IPS-18c (cell line): ENCODE measurements around the gene AXIN2.
A peak's percentile ranks its signal among the peaks of the same experiment; 100 is the strongest.
"Not testable (repeated sequence)": the region's sequence is repeated elsewhere in the genome, so short reads cannot be mapped to it uniquely, and the experiment has no call there.

Experiments used
- H3K4me3 ChIP-seq: 2 replicates; pipeline ENCODE4 v1.7.0; 2013; ENCODE audit warnings: low read depth, mild to moderate bottlenecking, low read length, moderate library complexity; ENCODE audit not compliant: insufficient read depth
- H3K9me3 ChIP-seq: one replicate; pipeline ENCODE4 v1.6.1; 2013; ENCODE audit warnings: mild to moderate bottlenecking, low read length, moderate library complexity; ENCODE audit not compliant: control insufficient read depth, insufficient read depth

The AXIN2 gene

DNA sequence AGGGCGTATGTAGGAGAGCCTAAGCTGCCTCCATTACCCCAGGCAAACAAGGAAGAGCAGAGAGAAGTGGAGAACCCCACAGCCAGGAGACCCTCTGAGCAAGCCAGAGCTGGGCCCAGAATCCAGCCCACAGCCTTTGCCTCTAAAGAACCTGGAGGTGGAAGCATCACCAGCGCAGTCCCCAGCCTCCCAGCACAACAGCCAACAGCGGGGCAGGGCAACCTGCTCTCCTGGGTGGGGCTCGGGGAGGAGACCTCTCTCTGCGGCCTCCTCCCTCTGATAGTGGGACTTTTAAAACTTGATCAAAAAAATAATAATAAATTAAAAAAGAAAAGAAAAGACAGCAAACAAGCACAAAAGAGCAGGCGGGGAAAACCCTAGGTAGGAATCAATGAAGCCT is 45.9 kb downstream of the AXIN2 start:
- no peak overlapping the region for H3K4me3 ChIP-seq
- no peaks in the 10 kb centered on the region for H3K9me3 ChIP-seq

DNA sequence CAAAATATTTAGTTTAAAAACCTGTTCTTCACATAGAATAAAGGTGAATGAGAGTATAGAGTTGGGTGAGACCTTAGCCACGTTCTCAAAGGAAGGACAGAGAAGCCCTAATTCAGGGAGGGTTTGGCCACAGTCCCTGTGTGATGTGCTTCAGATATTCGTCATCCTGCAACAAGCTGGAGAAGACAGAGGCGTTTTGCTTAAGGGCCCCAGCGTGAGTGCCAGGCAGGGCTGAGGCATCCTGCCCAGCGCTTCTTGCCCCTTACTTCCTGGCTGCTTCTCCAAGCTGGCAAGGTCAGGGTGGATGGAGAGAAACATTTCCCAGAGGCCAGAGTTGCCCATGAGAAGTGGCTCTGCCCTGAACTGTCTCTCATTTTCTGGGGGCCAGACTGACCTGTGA is 46.9 kb downstream of the AXIN2 start:
- H3K4me3 ChIP-seq: no peak overlapping the region
- no peaks in the 10 kb centered on the region for H3K9me3 ChIP-seq

DNA sequence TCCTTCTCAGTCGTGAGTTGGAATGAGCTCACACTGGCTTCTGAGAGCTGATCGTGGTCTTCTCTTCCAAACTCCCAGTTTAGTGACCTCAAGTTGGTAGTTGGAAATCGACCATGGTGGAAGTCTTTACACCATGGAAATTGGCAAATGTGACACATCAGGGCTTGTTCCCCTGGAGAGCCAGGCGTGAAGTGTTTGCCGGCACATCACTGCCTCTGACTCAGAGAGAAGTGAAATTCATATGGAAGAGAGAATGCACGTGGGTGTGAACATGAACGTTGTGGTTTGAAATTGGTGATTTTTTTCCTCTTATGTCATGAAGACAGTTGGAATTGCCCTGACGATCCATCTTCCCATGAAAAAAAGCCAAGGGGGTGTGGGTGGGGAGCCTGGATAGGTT is 47.4 kb downstream of the AXIN2 start:
- Histone ChIP-seq H3K4me3 (no peak overlapping the region), H3K9me3 (no peaks in the 10 kb centered on the region)

DNA sequence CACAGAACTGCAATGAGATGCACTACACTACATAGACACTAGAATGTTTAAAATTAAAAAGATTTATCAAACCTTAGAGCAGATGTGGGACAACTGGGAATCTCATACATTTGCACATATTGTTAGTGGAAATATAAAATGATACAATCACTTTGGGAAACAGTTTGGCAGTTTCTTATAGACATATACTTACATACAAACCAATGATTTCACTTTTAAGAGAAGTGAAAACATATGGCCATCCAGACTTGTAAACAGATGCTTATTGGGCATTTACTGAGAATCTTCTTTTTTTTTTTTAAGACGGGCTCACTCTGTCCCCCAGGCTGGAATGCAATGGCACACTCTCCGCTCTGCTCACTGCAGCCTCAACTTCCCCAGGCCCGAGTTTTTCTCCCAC is 50.1 kb downstream of the AXIN2 start:
- Histone ChIP-seq H3K9me3 (no peaks in the 10 kb centered on the region), H3K4me3 (no peak overlapping the region)

DNA sequence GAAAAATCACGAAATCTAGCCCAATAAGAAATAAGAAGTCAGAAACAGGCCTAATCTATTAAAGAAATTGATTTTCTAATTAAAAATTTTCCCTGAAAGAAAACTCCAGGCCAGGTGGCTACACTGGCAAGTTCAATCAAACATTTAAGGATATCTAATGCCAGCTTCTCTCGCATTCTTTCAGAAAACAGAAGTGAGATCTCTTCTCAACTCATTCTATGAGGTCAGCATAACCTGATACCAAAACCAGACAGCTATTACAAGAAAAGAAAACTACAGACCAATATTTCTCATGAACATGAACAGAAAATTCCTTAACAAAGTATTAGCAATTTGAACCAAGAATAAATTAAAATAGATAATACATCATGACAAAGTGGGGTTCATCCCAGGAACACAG is 52.4 kb downstream of the AXIN2 start:
- H3K4me3 ChIP-seq: no peak overlapping the region
- H3K9me3 ChIP-seq: peaks cover 5% of the 10 kb centered on the region

DNA sequence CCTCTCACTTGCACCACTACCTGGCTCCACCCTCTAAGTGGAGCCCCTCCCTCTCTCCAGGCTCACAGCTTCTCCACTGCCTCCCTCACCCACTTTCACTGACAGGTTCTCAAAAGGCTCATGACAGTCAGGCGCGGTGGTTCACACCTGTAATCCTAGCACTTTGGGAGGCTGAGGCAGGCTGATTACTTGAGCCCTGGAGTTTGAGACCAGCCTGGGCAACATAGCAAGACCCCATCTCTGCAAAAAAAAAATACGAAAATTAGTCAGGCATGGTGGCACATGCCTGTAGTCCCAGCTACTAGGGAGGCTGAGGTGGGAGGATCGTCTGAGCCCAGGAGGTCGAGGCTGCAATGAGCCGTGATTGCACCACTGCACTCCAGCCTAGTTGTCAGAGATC is 56.8 kb downstream of the AXIN2 start:
- H3K9me3 ChIP-seq, H3K4me3 ChIP-seq: not testable (repeated sequence)

DNA sequence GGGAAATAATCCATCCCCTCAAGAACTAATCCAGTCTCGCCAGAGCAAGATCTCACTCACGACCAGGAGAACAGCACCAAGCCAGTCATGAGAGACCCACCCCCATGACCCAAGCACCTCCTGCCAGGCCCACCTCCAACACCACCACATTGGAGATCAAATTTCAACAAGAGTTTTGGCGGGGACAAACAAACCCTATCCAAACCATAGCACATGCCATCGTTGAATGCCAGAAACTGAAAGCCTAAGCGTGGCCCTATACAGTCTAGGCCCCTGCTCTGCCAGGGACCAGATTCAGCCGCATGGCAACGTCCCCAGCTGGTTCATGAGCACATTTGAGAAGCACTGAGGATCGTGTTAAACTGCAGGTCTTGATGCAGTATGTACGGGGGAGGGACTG is 57.3 kb downstream of the AXIN2 start:
- no peak overlapping the region for H3K4me3 ChIP-seq
- peaks cover 5% of the 10 kb centered on the region for H3K9me3 ChIP-seq

DNA sequence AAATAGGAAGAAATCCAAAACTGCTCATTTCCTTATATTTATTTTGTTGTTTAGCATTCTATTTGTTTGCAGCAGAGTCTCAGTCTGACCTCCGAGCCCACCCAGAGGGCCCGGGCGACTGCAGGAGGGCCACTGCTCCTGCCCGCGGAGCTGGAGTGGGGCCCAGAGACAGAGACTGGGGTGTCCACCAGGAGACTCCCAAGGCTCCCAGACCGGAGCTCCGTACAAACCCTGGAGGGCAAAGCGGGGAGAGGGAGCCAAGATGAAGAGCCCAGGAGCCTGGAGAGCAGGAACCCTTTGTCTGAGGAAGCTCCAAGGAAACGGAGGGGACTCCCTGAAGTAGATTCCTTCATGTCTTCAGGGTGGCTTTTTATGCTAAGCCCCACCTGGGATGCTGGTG is 57.9 kb downstream of the AXIN2 start:
- Histone ChIP-seq H3K9me3 (peaks cover 5% of the 10 kb centered on the region), H3K4me3 (no peak overlapping the region)

DNA sequence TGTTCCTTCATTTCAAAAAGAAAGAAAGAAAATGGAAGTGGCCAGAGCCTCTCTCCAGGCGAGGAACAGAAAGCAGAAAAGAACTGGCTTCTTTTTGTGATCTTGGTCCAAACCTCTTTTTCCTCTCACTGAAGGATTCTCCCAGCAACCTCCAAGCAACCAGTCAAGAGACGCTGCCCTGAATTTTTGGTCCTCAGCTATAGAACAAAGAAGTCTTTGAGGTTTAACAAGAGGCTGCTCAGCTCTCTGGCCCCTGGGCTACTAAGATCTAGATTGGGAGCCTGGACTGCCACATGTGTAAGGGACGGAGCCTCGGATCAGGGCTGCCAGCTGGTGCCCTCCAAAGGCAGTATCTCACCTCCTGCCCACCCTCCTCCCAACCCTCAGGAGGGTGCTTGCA is 62.6 kb downstream of the AXIN2 start:
- no peak overlapping the region for H3K4me3 ChIP-seq
- no peaks in the 10 kb centered on the region for H3K9me3 ChIP-seq

DNA sequence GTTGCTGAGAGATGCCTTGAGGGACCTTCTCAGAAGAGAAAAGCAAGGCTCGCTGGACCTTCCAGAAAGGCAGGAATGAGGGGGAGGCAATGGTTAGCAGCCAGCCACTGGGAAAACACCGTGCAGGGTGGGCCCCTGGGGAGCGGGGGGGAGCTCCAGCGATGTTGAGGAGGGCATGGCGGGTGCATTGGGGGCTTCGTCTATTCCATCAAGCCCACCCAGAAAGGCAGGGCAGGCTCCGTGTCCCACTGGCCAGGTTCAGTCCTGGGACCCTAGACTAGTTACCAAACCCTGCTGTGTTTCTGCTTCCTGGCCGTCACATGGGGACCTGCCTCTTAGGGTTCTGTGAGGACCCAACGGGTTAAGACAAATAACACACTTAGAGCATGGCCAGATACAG is 64.6 kb downstream of the AXIN2 start:
- no peak overlapping the region for H3K4me3 ChIP-seq
- H3K9me3 ChIP-seq: no peaks in the 10 kb centered on the region

DNA sequence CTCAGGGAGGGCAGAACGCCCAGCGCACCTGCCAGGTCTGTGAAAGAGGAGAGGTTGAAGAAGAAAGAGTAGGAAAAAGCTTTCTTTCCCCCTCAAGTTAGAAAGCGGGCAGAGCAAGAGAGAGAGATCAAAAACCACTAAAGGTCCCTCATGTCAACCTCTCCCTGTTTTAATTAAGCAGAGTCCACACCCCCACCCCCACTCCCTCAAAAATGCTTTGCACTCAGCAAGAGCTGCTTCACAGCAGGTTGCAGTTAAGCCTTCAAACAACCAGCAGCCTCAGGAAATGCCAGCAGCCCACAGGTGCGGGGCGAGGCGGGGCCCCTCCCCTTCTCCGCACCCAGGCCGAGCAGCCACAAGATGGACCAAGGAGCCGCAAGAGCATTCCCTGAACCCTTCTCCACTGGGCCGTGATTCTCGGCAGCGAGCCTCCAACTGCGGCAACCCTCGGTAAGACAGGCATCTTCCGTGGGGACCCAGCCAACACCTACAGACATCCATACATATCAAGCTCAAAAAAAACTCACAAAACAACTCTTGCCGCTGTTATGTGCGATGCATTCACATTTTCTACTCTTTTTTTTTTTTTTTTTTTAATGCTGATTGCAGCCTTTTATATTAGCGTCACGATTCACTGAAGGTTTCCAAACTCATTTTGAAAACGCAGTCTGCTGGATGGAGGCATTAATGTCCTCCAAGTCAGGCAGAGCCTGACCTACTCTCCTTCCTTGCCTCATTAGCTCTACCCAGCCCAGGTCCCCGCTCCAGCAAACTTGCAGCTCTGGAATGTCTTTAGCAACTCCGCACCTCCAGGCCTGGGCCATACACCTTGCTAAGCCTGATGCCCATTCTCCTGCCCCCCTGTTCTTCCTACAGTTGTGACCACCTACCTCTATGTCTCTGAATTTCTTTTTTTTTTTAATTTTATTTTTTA is 66.1 kb downstream of the AXIN2 start:
- Histone ChIP-seq H3K9me3 (no peaks in the 10 kb centered on the region), H3K4me3 (peak overlapping the region; percentile 4; the same call in 1 of the 2 replicates)

DNA sequence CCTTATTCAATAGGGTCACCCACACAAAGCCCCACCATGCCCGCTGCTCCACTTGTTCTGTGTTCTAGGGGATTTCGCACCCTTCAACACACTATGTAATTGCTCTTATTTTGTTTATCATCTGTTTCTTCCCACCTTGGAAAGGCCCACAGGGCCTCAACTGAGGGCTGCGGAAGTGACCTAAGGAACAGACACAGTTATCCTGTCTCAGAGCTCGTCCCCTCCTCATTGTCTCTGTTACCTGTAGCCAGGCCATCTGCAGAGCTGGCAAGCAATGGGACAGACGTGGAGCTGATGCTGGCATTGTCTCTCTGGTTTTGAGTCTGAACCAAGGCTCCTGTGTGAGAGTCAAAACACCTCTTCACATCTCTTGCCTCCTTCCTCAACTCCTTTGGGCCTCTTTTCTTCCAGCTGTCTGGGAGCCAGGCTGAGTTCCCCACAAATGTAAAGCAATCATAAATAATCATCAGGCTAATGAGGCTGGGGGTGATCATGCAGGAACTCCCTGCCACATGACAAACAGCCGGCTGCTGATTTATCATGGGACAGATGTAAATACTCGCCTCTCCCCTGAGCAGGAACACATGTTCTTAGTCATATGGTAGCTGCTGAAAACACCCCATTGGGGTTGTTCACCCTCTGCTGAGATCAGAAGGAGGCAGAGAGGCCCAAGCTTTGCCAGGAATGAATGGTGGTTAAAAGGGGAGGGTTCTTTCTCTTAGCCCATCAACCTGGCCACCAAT is 71.9 kb downstream of the AXIN2 start:
- peaks cover 2% of the 10 kb centered on the region for H3K9me3 ChIP-seq

DNA sequence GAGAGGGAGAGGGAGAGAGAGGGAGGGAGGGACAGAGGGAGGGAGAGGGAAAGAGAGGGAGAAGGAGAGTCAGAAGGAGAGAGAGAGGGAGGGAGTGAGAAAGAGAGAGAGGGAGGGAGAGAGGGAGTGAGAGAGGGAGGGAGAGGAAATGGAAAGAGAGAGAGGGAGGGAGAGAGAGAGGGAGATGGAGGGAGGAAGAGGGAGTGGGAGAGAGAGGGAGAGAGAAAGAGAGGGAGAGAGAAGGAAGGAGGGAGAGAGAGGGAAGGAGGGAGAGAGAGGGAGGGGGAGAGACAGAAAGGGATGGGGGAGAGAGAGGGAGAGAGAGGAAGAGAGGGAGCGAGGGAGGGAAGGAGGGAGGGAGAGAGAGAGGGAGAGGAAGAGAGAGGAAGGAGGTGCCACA is 72.8 kb downstream of the AXIN2 start:
- Histone ChIP-seq H3K9me3 (peaks cover 2% of the 10 kb centered on the region), H3K4me3 (no peak overlapping the region)

More for the DNA sequence above, 71.9 kb downstream of the AXIN2 start:
- no peak overlapping the region for H3K4me3 ChIP-seq

DNA sequence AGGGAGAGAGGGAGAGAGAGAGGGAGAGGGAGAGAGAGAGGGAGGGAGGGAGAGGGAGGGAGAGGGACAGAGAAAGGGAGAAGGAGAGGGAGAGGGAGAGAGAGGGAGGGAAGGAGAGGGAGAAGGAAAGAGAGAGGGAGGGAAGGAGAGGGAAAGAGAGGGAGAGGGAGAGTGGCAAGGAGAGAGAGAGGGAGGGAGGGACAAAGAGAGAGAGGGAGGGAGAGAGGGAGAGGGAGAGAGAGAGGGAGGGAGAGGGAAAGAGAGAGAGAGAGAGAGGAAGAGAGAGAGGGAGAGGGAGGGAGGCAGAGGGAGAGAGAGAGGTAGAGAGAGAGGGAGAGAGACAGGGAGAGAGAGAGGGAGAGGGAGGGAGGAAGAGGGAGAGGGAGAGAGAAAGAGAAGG is 73.5 kb downstream of the AXIN2 start:
- Histone ChIP-seq H3K4me3 (no peak overlapping the region), H3K9me3 (peaks cover 2% of the 10 kb centered on the region)

DNA sequence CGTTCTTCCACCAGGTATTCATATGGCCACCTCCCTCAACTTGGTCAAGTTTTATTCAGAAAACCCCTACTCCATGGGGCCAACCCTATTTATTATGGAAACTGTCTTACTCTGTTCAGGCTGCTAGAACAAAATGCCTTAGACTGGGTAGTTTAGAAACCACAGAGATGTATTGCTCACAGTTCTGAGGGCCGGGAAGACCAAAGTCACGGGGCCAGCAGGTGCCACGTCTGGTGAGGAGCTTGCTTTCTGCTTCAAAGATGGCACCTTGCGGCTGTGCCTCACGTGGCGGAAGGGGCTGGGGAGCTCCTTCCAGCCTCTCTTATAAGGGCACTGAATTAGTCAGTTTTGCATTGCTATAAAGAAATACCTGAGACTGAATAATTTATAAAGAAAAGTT is 74.3 kb downstream of the AXIN2 start:
- no peak overlapping the region for H3K4me3 ChIP-seq
- peaks cover 2% of the 10 kb centered on the region for H3K9me3 ChIP-seq

DNA sequence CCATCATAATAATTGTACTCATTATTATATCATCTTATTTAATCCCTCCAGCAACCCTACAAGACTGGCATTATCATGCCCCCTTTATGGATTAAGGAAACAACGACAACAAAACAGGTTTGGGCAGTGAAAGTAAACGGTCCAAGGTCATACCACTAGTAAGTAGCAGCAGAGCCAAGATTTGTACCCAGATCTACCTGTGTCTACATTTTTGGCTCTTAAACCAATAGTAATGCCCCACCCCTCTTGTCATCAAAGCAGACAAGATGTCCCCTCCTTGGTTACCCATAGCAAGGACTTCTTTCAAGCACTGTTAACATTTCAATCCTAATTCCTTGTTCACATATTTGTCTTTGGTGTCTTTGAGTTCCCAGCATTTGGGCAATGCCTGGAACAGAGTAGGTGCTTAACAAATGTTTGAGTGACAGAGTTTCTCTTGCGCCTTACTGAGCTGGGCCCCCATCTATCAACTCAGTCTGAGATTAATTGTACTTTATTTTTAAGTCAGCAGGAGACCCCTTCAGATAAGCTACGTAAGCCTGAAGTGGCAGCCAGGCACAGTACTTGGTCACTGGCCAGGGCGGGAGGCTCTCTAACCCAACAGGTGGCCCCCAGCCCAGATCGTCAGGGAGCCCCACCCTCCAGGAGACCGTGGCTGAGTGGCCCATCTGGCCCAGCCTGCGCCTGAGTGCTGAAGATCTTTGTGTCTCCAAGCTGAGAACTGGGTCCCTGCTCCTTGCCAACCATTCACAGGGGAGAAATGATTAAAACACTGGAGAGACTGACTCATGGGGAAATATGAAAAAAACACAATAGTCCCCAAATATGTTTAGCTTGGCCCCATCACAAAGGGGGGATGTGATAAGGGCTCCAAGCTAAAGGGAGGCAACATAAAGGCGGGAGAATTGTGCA is 75.8 kb downstream of the AXIN2 start:
- no peak overlapping the region for H3K4me3 ChIP-seq
- H3K9me3 ChIP-seq: peaks cover 2% of the 10 kb centered on the region

DNA sequence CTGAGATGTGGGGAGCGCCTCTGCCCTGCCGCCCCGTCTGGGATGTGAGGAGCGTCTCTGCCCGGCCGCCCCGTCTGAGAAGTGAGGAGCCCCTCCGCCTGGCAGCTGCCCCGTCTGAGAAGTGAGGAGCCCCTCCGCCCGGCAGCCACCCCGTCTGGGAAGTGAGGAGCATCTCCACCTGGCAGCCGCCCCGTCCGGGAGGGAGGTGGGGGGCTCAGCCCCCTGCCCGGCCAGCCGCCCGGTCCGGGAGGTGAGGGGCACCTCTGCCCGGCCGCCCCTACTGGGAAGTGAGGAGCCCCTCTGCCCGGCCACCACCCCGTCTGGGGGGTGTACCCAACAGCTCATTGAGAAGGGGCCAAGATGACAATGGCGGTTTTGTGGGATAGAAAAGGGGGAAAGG is 77.0 kb downstream of the AXIN2 start:
- H3K9me3 ChIP-seq, H3K4me3 ChIP-seq: not testable (repeated sequence)
